K562 (cell line): ENCODE measurements around the gene LUC7L3. TPM values are rescaled to one million over a fixed set of nuclear protein-coding genes. Genes with fewer than 3 reads are reported as not detected.

ENCODE experiments used
- RERE ChIP-seq: sonication (generic); formaldehyde crosslinking; IDR thresholded peaks from 2 replicates; pipeline ENCODE4 v1.8.0; 2023; ENCODE audit warnings: missing genetic modification reagents, mild to moderate bottlenecking, borderline replicate concordance
- RFX5 ChIP-seq: IDR thresholded peaks from 2 replicates; pipeline ENCODE4 v1.6.1; 2011; ENCODE audit warnings: low read depth, mild to moderate bottlenecking, improper control_type of control experiment, low read length
- SIN3A ChIP-seq, 2 experiments: fragments of 150-350 bp in 1 of 2; IDR thresholded peaks; 2 replicates each; pipeline ENCODE4 v1.6.1; 2011 to 2016; ENCODE audit warnings: borderline replicate concordance in 2 of 2, low read depth in 2 of 2, low read length in 2 of 2, mild to moderate bottlenecking in 2 of 2, moderate library complexity in 2 of 2; ENCODE audit not compliant: control insufficient read depth in 1 of 2
- TCFL5 ChIP-seq: fragments of 250-450 bp; sonication (Bioruptor Pico); conservative IDR thresholded peaks from 2 replicates; pipeline ENCODE4 v1.6.1; 2021; ENCODE audit warnings: mild to moderate bottlenecking, moderate library complexity, matching md5 sums
- TEAD4 ChIP-seq, 2 experiments: sonication (generic) in 1 of 2; formaldehyde crosslinking in 1 of 2; IDR thresholded peaks; 2 replicates each; pipeline versions ENCODE4 v1.6.1 to v1.8.0; 2012 to 2022; ENCODE audit warnings: borderline replicate concordance in 1 of 2, inconsistent platforms in 1 of 2, low read length in 1 of 2, mild to moderate bottlenecking in 1 of 2, missing genetic modification reagents in 1 of 2
- ZNF23 ChIP-seq: fragments of 250-450 bp; sonication (Bioruptor Pico); IDR thresholded peaks from 2 replicates; pipeline ENCODE4 v1.4.0; 2020; ENCODE audit warnings: mild to moderate bottlenecking
- ZNF280B ChIP-seq: fragments of 250-450 bp; sonication (Bioruptor Pico); IDR thresholded peaks from 2 replicates; pipeline ENCODE4 v1.5.1; 2021; ENCODE audit warnings: mild to moderate bottlenecking
- ZNF436 ChIP-seq: fragments of 250-450, 450-650 bp; sonication (Bioruptor Pico); formaldehyde crosslinking; IDR thresholded peaks from 2 replicates; pipeline ENCODE4 v1.7.0; 2020; ENCODE audit warnings: mild to moderate bottlenecking
- polyA plus RNA-seq, 8 experiments: library from polyadenylated mRNA; depleted of rRNA in 4 of 8; stranded (reverse) in 5 of 8; unstranded in 3 of 8; fragments of >200 nt; fragmentation: Nextera tagmentation in 2 of 8; fragmentation: Illumina TruSeq in 1 of 8; extraction: Ambion mirVana in 2 of 8; extraction: Trizol in 1 of 8; gene quantifications; 2 replicates each; pipeline versions ENCODE4 v1.2.1 to v1.2.3, GENCODE V29; 2011 to 2014; ENCODE audit warnings: inconsistent platforms in 1 of 8, missing spikeins in 1 of 8
- total RNA-seq, 7 experiments: library from RNA; depleted of rRNA in 6 of 7; stranded (reverse); fragments of >200 nt in 6 of 7; fragmentation: Illumina TruSeq in 2 of 7; extraction: Trizol in 2 of 7; gene quantifications; 2 replicates each; pipeline versions ENCODE4 v1.2.1 to v1.2.3, GENCODE V29; 2011 to 2021; ENCODE audit warnings: low replicate concordance in 1 of 7
- TF ChIP-seq, protein P1 (sequence below): fragments of 200-400 bp; formaldehyde crosslinking; IDR thresholded peaks from 2 replicates; pipeline ENCODE4 v1.6.1; 2017; ENCODE audit warnings: mild to moderate bottlenecking, low read depth, low read length, moderate library complexity
- TF ChIP-seq, protein P2 (sequence below): sonication (generic); formaldehyde crosslinking; IDR thresholded peaks from 2 replicates; pipeline ENCODE4 v1.8.1; 2023; ENCODE audit warnings: missing genetic modification reagents, mild to moderate bottlenecking, borderline replicate concordance

LUC7L3 gene
- total and polyA plus RNA-seq, 9 of the 15 experiments (the other 6 are each of a cell fraction or from before 2014, with no cell fraction given): 80.8 to 284 (median 127) TPM

- TF ChIP-seq TEAD4 (IDR thresholded peaks at IDR 0.05; ENCODE audit: low read length) (0 out of 2 replicates have a peak, but pooled peaks have one; percentile 18), TEAD4 (CRISPR knock-in tag; IDR thresholded peaks at IDR 0.05; ENCODE audit: borderline replicate concordance) (no peak), ZNF23 (CRISPR knock-in tag) (no peak), RERE (no peak), ZNF280B (no peak), SIN3A (IDR thresholded peaks at IDR 0.05; ENCODE audit: borderline replicate concordance in 2 of 2, control insufficient read depth in 1 of 2, low read depth in 2 of 2, low read length in 2 of 2) (0 out of 4 replicates have a peak, but pooled peaks of 1 of the 2 experiments have one; percentile 46), RFX5 (no peak), TCFL5 (CRISPR knock-in tag) (no peak), ZNF436 (CRISPR knock-in tag) (no peak)
- TF ChIP-seq, protein P1, sequence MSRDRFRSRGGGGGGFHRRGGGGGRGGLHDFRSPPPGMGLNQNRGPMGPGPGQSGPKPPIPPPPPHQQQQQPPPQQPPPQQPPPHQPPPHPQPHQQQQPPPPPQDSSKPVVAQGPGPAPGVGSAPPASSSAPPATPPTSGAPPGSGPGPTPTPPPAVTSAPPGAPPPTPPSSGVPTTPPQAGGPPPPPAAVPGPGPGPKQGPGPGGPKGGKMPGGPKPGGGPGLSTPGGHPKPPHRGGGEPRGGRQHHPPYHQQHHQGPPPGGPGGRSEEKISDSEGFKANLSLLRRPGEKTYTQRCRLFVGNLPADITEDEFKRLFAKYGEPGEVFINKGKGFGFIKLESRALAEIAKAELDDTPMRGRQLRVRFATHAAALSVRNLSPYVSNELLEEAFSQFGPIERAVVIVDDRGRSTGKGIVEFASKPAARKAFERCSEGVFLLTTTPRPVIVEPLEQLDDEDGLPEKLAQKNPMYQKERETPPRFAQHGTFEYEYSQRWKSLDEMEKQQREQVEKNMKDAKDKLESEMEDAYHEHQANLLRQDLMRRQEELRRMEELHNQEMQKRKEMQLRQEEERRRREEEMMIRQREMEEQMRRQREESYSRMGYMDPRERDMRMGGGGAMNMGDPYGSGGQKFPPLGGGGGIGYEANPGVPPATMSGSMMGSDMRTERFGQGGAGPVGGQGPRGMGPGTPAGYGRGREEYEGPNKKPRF: no peak
- TF ChIP-seq, protein P2, sequence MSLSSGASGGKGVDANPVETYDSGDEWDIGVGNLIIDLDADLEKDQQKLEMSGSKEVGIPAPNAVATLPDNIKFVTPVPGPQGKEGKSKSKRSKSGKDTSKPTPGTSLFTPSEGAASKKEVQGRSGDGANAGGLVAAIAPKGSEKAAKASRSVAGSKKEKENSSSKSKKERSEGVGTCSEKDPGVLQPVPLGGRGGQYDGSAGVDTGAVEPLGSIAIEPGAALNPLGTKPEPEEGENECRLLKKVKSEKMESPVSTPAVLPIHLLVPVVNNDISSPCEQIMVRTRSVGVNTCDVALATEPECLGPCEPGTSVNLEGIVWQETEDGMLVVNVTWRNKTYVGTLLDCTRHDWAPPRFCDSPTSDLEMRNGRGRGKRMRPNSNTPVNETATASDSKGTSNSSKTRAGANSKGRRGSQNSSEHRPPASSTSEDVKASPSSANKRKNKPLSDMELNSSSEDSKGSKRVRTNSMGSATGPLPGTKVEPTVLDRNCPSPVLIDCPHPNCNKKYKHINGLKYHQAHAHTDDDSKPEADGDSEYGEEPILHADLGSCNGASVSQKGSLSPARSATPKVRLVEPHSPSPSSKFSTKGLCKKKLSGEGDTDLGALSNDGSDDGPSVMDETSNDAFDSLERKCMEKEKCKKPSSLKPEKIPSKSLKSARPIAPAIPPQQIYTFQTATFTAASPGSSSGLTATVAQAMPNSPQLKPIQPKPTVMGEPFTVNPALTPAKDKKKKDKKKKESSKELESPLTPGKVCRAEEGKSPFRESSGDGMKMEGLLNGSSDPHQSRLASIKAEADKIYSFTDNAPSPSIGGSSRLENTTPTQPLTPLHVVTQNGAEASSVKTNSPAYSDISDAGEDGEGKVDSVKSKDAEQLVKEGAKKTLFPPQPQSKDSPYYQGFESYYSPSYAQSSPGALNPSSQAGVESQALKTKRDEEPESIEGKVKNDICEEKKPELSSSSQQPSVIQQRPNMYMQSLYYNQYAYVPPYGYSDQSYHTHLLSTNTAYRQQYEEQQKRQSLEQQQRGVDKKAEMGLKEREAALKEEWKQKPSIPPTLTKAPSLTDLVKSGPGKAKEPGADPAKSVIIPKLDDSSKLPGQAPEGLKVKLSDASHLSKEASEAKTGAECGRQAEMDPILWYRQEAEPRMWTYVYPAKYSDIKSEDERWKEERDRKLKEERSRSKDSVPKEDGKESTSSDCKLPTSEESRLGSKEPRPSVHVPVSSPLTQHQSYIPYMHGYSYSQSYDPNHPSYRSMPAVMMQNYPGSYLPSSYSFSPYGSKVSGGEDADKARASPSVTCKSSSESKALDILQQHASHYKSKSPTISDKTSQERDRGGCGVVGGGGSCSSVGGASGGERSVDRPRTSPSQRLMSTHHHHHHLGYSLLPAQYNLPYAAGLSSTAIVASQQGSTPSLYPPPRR: no peak
Measured at GRCh38 chr17:50681263-50682200, 37.9 kb upstream of the LUC7L3 start (continued).
